ENCODE data around the gene PRKCB.

Gene PRKCB

GRCh38 chr16:23866621-23867020 lies 30.8 kb downstream of the PRKCB start:
- no peak for DNase-seq (ENCODE audit: low read depth)

- no peak for DNase-seq (ENCODE audit: low read depth)
Observed at GRCh38 chr16:23867566-23867965, 31.8 kb downstream of the PRKCB start.

GRCh38 chr16:23868136-23868535 lies 32.4 kb downstream of the PRKCB start:
- DNase-seq (ENCODE audit: low read depth), result no peak

DNA sequence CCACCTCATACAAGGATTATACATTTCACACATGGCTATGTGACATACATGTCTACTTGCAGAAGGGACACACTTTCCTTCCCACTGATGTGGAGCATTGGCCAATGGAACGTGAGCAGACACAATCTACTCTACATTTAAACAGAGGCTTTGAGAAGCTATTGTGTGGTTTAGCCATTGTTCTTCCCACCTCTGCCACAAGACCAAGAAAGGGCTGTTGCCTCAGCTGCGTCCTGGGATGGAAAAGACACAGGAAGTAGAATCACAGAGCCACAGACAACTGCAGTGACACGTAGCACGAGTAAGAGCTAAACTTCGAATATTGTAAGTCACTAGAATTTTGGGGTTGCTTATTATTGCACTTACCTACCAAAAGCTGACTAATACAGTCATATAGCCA lies 33.3 kb downstream of the PRKCB start:
- no peak for DNase-seq (ENCODE audit: low read depth)

GRCh38 chr16:23871924-23872323 lies 36.1 kb downstream of the PRKCB start:
- DNase-seq (ENCODE audit: low read depth), result no peak

- no peak for DNase-seq (ENCODE audit: low read depth)
Observed at GRCh38 chr16:23874613-23875294, 39.0 kb downstream of the PRKCB start.

- no peak for DNase-seq (ENCODE audit: low read depth)
Observed at GRCh38 chr16:23876256-23876896, 40.6 kb downstream of the PRKCB start.

GRCh38 chr16:23877107-23878070 lies 41.6 kb downstream of the PRKCB start:
- DNase-seq (ENCODE audit: low read depth), result no peak

DNA sequence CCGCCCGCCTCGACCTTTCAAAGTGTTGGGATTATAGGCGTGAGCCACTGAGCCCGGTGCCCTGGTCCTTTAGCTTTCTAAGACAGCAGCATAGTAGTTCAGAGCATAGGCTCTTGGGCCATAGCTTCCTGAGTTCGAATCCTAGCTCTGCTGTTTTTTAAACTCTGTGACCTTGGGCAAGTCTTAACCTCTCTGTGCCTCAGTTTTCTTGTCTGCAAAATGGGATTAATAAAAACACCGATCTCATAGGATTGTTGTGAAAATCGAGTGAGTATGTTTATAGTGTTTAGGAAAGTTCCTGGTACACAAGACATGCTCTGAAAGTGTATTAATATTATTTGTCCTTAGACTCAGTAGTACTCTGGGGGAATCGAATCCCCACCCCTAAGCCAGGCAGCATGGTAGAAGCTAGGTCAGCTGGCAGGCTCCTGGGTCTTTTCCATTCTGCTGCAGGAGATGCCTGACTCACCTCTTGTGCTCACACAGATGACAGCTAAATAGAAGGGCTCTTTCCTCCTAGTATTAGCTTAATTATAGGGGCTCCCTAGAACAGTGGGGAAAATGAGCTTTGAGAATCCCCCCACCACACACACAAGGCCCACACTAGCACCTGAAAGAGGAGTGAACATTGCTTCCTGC lies 44.1 kb downstream of the PRKCB start:
- no peak for DNase-seq (ENCODE audit: low read depth)

GRCh38 chr16:23889189-23889588 lies 53.4 kb downstream of the PRKCB start:
- DNase-seq (ENCODE audit: low read depth), result no peak

DNA sequence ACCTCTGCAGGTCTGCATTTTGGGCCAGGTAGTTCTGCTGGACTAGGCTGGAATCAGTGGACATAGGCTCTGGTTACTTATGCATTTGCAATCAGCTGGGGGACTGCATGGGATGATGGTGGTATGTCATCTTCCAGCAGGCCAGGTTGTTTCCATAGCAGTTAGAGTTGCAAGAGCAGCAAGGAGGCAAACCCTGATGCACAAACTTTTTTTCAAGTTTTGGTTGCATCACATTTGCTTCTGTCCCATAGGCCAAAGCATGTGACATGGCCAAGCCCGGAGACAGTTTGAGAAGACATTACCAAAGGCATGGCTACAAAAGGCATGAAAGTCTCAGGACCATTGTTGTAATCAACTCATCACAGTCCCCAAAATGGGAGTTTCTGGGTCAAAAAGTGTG lies 58.2 kb downstream of the PRKCB start:
- no peak for DNase-seq (ENCODE audit: low read depth)

DNA sequence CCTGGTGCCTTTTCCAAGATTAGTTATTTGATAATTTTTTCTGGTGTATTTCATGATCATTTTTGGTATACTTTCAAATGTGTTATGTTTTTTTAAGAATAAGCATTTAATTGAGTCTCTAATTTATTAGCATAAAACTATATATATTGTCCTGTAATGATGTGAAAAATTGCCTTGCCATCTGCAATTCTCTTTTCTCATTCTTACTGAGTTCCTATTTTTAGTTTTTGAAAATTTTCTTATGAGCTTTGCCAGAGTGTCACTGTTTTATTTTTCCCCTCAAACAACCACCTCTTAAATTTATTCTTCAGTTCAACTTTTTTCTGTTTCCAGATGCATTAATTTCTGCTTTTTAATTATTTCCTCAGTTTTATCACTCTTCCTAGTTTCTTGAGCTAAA lies 59.3 kb downstream of the PRKCB start:
- no peak for DNase-seq (ENCODE audit: low read depth)

GRCh38 chr16:23896832-23897821 lies 61.3 kb downstream of the PRKCB start:
- no peak for DNase-seq (ENCODE audit: low read depth)

DNA sequence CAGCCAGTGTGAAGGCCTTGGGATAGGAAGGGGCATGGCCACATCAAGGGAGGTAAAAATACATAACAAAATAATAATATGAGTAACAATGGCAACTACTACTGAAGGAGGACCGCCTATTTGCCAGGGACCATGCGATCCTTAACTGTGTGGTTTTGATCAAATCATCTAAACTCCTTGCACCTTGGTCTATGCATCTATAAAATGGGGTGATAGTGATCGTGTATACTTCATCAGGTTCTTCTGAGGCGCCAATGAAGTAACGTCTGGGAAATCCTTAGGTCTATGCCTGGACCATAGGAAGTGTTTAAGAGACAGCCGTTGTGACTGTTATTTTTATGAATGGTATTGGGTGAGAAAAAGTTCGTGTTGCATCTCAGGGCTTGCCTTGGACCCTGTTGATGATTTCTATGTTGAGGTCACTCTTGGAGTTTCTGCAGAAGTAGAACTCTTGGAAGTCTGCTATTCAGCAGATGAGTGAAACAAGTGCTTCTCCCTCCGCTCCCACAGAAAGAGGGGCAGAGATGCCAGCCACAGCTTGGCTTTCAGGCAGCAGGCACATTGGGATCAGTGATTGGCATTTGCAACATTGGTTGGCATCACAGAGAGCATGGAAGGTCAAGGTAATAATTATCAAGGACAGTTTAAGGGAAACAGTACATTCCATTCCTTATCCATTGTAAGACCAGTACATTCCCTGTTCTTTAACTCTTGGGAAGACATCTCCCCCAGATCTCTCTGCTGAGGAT lies 63.1 kb downstream of the PRKCB start:
- no peak for DNase-seq (ENCODE audit: low read depth)

DNA sequence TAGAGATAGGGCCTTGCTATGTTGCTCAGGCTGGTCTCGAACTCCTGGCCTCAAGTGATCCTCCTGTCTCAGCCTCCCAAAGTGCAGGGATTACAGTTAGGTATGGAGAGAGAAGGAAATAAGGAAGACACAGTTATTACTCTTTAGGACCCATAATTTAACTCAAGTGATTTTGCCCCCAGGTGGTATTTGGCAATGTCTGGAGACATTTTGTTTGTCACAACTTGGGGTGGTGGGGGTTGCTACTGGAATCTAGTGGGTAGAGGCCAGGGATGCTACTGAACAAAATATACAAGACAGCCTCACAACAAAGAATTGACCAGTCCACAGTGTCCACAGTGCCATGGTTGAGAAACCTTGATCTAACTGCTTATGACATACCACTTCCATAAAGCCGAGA lies 64.1 kb downstream of the PRKCB start:
- no peak for DNase-seq (ENCODE audit: low read depth)

GRCh38 chr16:23900480-23901177 lies 64.8 kb downstream of the PRKCB start:
- DNase-seq (ENCODE audit: low read depth), result no peak

DNA sequence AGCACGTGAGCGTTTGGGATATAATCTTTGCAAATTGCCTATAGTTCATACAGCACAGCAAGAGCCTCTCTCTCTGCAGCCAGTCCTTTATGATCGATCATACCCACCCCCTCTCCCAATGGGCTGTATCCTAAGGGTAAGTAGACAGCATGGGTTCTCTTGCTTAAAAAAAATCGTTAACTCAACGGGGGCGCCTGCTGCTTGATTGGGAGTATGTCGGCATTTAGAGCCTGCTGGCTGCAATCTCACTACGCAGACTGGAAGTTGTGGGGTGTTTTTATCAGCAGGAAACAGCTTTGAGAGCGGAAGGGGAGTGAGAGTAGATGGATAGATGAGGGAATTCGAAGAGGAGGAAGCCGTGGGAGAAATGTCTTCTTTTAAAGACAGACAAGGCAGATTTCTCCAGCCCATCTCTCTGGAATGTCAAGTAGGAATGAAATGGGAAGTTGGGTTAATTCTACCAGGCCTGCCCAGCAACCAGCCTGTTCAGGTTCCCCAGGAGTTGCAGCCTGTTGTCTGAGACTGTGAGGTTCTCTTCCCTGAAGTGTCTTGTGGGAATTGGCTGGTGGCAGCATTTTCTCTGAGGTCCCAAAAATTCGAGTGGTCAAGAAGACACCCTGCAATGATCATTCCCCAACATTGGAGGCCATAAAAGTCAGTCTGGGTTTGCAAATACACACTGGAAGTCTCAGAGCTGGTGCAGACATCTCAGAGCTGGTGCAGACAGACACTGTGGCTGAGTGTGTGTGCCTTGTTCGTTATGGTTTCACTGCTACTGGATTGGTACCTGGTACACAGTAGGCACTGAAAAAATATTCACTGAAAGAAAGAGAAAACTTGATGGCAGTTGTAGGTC lies 65.6 kb downstream of the PRKCB start:
- no peak for DNase-seq (ENCODE audit: low read depth)

- DNase-seq (ENCODE audit: low read depth), result no peak
Observed at GRCh38 chr16:23902034-23902747, 66.4 kb downstream of the PRKCB start.

All from non-pigmented ciliary epithelial cell (primary cell).